K562 (cell line): ENCODE results near the gene CAMK2A.

Experiments used
- DPF2 ChIP-seq: fragments of 450-650 bp; IDR thresholded peaks from 2 replicates; pipeline ENCODE4 v1.6.1; 2016
- FOXO4 ChIP-seq: fragments of 450-650 bp; formaldehyde crosslinking; IDR thresholded peaks from 2 replicates; pipeline ENCODE4 v1.4.0; 2020; ENCODE audit warnings: mild to moderate bottlenecking, moderate library complexity
- GTF2F1 ChIP-seq: IDR thresholded peaks from 2 replicates; pipeline ENCODE4 v1.6.1; 2011; ENCODE audit warnings: low read depth, low read length, improper control_type of control experiment
- MCM7 ChIP-seq, 2 experiments: fragments of 450-650 bp; IDR thresholded peaks; 2 replicates each; pipeline ENCODE4 v1.6.1; 2016 to 2018
- PATZ1 ChIP-seq: fragments of 250-450 bp; sonication (Bioruptor Pico); IDR thresholded peaks from 2 replicates; pipeline ENCODE4 v1.5.0; 2020; ENCODE audit warnings: mild to moderate bottlenecking, borderline replicate concordance
- POLR2B ChIP-seq: fragments of 450-650 bp; IDR thresholded peaks from 2 replicates; pipeline ENCODE4 v1.6.1; 2018; ENCODE audit warnings: low read depth; ENCODE audit not compliant: partially characterized antibody
- ZFP36 ChIP-seq: fragments of 150-350 bp; IDR thresholded peaks from 2 replicates; pipeline ENCODE4 v1.6.1; 2018; ENCODE audit warnings: low read length, low read depth; ENCODE audit not compliant: partially characterized antibody
- ZNF140 ChIP-seq: fragments of 250-450 bp; sonication (Bioruptor Pico); IDR thresholded peaks from 2 replicates; pipeline ENCODE4 v1.8.0; 2021; ENCODE audit warnings: moderate library complexity, mild to moderate bottlenecking, inconsistent platforms

- TF ChIP-seq PATZ1 (no peak), GTF2F1 (no peak), ZNF140 (no peak), FOXO4 (no peak), DPF2 (no peak), ZFP36 (no peak), POLR2B (no peak), MCM7 (IDR thresholded peaks at IDR 0.05) (no peak)
Observed at GRCh38 chr5:150177721-150178120, 111.9 kb downstream of the CAMK2A start.
